SK-N-SH (cell line): ENCODE results near the gene AHCYL1. TPM values are rescaled to one million over a fixed set of nuclear protein-coding genes. Genes with fewer than 3 reads are reported as not detected.
A peak's percentile ranks its signal among the peaks of the same experiment; 100 is the strongest.

Experiments
- CTCF ChIA-PET: fragments of 300-600, 350-600 bp; formaldehyde crosslinking; extraction: SDS; loops from one replicate; lab custom pipeline; 2021; lab: Yijun Ruan, JAX
- POLR2A ChIA-PET: fragments of 350-600 bp; sonication (Branson Sonifier 250); formaldehyde crosslinking; extraction: SDS; loops from one replicate; lab custom pipeline; 2020; ENCODE audit warnings: antibody characterized with exemption, inconsistent platforms; lab: Yijun Ruan, JAX
- DNase-seq: peaks from one replicate; pipeline ENCODE4 v3.0.0; 2012
- H2AFZ ChIP-seq: fragments of 200-600 bp; sonication (generic); 2 replicates; pipeline ENCODE4 v1.8.1; 2016; ENCODE audit warnings: antibody characterized with exemption, mild to moderate bottlenecking, low read depth
- H3F3A ChIP-seq: fragments of 200-600 bp; sonication (generic); replicated peaks from 2 replicates; pipeline ENCODE3; 2016; ENCODE audit warnings: antibody characterized with exemption, mild to moderate bottlenecking; ENCODE audit not compliant: insufficient read depth
- H3K27ac ChIP-seq, 2 experiments: fragments of 200-500 bp in 1 of 2; fragments of 200-600 bp in 1 of 2; sonication (Bioruptor generic) in 1 of 2; sonication (generic), shearing (Covaris generic) in 1 of 2; 2 replicates each; pipeline versions ENCODE4 v1.5.1 to v1.6.1; 2014 to 2016; ENCODE audit warnings: low read depth in 2 of 2, inconsistent platforms in 1 of 2, low read length in 1 of 2, mild to moderate bottlenecking in 1 of 2, mixed read lengths in 1 of 2
- H3K27me3 ChIP-seq: fragments of 200-600 bp; sonication (generic), shearing (Covaris generic); 2 replicates; pipeline ENCODE4 v1.6.1; 2016; ENCODE audit warnings: mixed run types; ENCODE audit not compliant: insufficient read depth
- H3K36me3 ChIP-seq, 2 experiments: fragments of 200-500 bp in 1 of 2; fragments of 200-600 bp in 1 of 2; sonication (Bioruptor generic) in 1 of 2; sonication (generic) in 1 of 2; replicated peaks in 1 of 2; 2 replicates each; pipeline versions ENCODE3 to v1.5.1; 2014 to 2016; ENCODE audit warnings: low read length in 1 of 2, mild to moderate bottlenecking in 1 of 2; ENCODE audit not compliant: insufficient read depth in 2 of 2, control insufficient read depth in 1 of 2
- H3K4me1 ChIP-seq, 2 experiments: fragments of 200-500 bp in 1 of 2; fragments of 200-600 bp in 1 of 2; sonication (Bioruptor generic) in 1 of 2; sonication (generic), shearing (Covaris generic) in 1 of 2; 2 replicates each; pipeline versions ENCODE4 v1.5.1 to v1.6.1; 2014 to 2016; ENCODE audit warnings: low read depth in 1 of 2, low read length in 1 of 2, mixed run types in 1 of 2; ENCODE audit not compliant: insufficient read depth in 2 of 2, control insufficient read depth in 1 of 2
- H3K4me2 ChIP-seq: fragments of 200-600 bp; sonication (generic), shearing (Covaris generic); 2 replicates; pipeline ENCODE4 v1.6.1; 2017; ENCODE audit warnings: mixed run types
- H3K4me3 ChIP-seq, 2 experiments: fragments of 200-500 bp in 1 of 2; fragments of 200-600 bp in 1 of 2; sonication (Bioruptor generic) in 1 of 2; sonication (generic), shearing (Covaris generic) in 1 of 2; 2 replicates each; pipeline versions ENCODE4 v1.5.1 to v1.8.1; 2014 to 2016; ENCODE audit warnings: low read depth in 2 of 2, inconsistent platforms in 1 of 2, low read length in 1 of 2, mild to moderate bottlenecking in 1 of 2, mixed read lengths in 1 of 2, moderate library complexity in 1 of 2
- H3K79me2 ChIP-seq: fragments of 200-600 bp; sonication (generic); 2 replicates; pipeline ENCODE4 v1.8.1; 2017; ENCODE audit warnings: mild to moderate bottlenecking; ENCODE audit not compliant: insufficient read depth
- H3K9ac ChIP-seq: fragments of 200-600 bp; sonication (generic); 2 replicates; pipeline ENCODE4 v1.6.1; 2017; ENCODE audit warnings: mixed run types
- H3K9me2 ChIP-seq: fragments of 200-600 bp; sonication (generic); 2 replicates; pipeline ENCODE4 v1.6.1; 2017; ENCODE audit warnings: mixed run types
- H3K9me3 ChIP-seq: fragments of 200-600 bp; sonication (generic); 2 replicates; pipeline ENCODE4 v1.6.1; 2017; ENCODE audit warnings: mixed run types, mild to moderate bottlenecking, moderate library complexity
- H4K20me1 ChIP-seq: fragments of 200-600 bp; sonication (generic); 2 replicates; pipeline ENCODE4 v1.6.1; 2017; ENCODE audit warnings: mild to moderate bottlenecking, mixed run types; ENCODE audit not compliant: insufficient read depth
- CHD2 ChIP-seq: fragments of 150-350 bp; IDR thresholded peaks from 2 replicates; pipeline ENCODE4 v1.6.1; 2018; ENCODE audit warnings: low read length; ENCODE audit not compliant: partially characterized antibody
- ELF1 ChIP-seq: IDR thresholded peaks from 2 replicates; pipeline ENCODE4 v1.4.0; 2012
- EP300 ChIP-seq, 2 experiments: IDR thresholded peaks; 2 replicates each; pipeline versions ENCODE4 v1.4.0 to v1.6.1; 2012; ENCODE audit warnings: borderline replicate concordance in 1 of 2, low read depth in 1 of 2, low read length in 1 of 2
- EZH2phosphoT487 ChIP-seq: fragments of 200-600 bp; sonication (generic); IDR thresholded peaks from 2 replicates; pipeline ENCODE4 v1.6.1; 2017; ENCODE audit warnings: low read depth, mixed run types, mild to moderate bottlenecking, antibody characterized with exemption, moderate library complexity, borderline replicate concordance
- FOSL2 ChIP-seq: IDR thresholded peaks from 2 replicates; pipeline ENCODE4 v1.4.0; 2012; ENCODE audit warnings: low read depth, mild to moderate bottlenecking, moderate library complexity, borderline replicate concordance
- FOXM1 ChIP-seq: IDR thresholded peaks from 2 replicates; pipeline ENCODE4 v1.4.0; 2012; ENCODE audit warnings: low read depth, mild to moderate bottlenecking
- MXI1 ChIP-seq: IDR thresholded peaks from 2 replicates; pipeline ENCODE4 v1.6.1; 2012; ENCODE audit warnings: mild to moderate bottlenecking, low read depth, low read length, improper control_type of control experiment
- NRF1 ChIP-seq: IDR thresholded peaks from 2 replicates; pipeline ENCODE4 v1.6.1; 2012; ENCODE audit warnings: low read depth, mild to moderate bottlenecking, low read length
- POLR2AphosphoS5 ChIP-seq: IDR thresholded peaks from 2 replicates; pipeline ENCODE4 v1.6.1; 2012; ENCODE audit warnings: low read depth, low read length
- RAD21 ChIP-seq: IDR thresholded peaks from 2 replicates; pipeline ENCODE4 v1.6.1; 2012; ENCODE audit warnings: mild to moderate bottlenecking, low read length
- RXRA ChIP-seq: IDR thresholded peaks from 2 replicates; pipeline ENCODE4 v1.4.0; 2012; ENCODE audit warnings: low read depth, mild to moderate bottlenecking, borderline replicate concordance
- SIN3A ChIP-seq: IDR thresholded peaks from 2 replicates; pipeline ENCODE4 v1.6.1; 2012; ENCODE audit warnings: low read depth, mild to moderate bottlenecking, low read length, moderate library complexity, borderline replicate concordance
- TEAD4 ChIP-seq: IDR thresholded peaks from 2 replicates; pipeline ENCODE4 v1.4.0; 2012; ENCODE audit warnings: mild to moderate bottlenecking, borderline replicate concordance; ENCODE audit not compliant: insufficient read depth
- YY1 ChIP-seq: IDR thresholded peaks from 2 replicates; pipeline ENCODE4 v1.4.0; 2012; ENCODE audit warnings: low read depth, mild to moderate bottlenecking
- WGBS: methylation state at CpG from one replicate; pipeline ENCODE4 v1.1.6; 2017; ENCODE audit warnings: low lambda C conversion rate; 5-methylcytosine and 5-hydroxymethylcytosine counted together
- polyA plus RNA-seq, 3 experiments: library from polyadenylated mRNA; depleted of rRNA; stranded (reverse); fragments of >200 nt; gene quantifications; 2 replicates each; pipeline ENCODE4 v1.2.3, GENCODE V29; 2012
- TF ChIP-seq, protein P1 (sequence below): fragments of 200-600 bp; sonication (generic); IDR thresholded peaks from 2 replicates; pipeline ENCODE4 v1.6.1; 2017; ENCODE audit warnings: antibody characterized with exemption, mild to moderate bottlenecking, moderate library complexity
- TF ChIP-seq, protein P2 (sequence below): fragments of 150-350 bp; IDR thresholded peaks from 2 replicates; pipeline ENCODE4 v1.6.1; 2016; ENCODE audit warnings: mild to moderate bottlenecking, low read depth, low read length

AHCYL1 gene
- polyA plus RNA-seq, 1 of the 3 experiments (the other 2 are of a cell fraction) = 39.7 TPM

DNA sequence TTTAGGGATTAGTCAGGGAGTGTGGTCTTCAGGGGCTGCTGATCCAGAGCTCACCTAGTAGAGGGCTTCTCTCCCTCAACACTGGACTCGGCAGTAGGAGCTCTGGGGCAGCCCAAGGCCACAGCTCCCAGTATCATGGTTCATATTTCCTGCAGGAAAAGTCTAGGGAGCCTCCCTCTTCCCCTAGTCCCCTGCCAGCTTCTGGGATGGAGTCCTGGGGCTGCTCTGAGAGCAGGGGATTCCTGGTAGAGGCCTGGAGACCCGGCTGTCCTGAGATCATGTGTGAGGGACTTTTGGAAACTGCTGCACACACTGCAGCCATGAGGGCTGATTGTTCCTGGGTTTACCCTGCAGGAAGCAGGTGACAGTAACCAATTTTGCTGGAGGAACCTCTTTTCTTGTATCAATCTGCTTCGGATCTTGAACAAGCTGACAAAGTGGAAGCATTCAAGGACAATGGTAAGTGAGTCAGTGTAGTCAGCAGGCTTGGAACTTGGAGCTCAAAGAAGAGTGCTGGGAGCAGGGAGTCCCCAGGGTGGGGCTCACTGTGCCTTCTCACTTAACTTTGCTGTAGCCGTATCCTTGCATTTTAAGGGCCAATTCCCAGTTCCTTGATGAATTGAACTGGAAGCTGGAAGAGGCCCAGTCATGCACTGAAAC, 66.2 kb downstream of the AHCYL1 start:
- H3K4me1 ChIP-seq = peaks cover 29 to 56% of the 10 kb centered on the region in 2 experiments
- TF ChIP-seq EP300 (IDR thresholded peaks at IDR 0.05; ENCODE audit: borderline replicate concordance in 1 of 2, low read depth in 1 of 2, low read length in 1 of 2) (no peak), RAD21 (no peak), ELF1 (no peak), SIN3A (no peak), FOSL2 (no peak), CHD2 (no peak), NRF1 (no peak), POLR2AphosphoS5 (no peak), FOXM1 (no peak), RXRA (no peak), YY1 (no peak), MXI1 (no peak), TEAD4 (no peak), EZH2phosphoT487 (no peak)
- TF ChIP-seq, protein P1, sequence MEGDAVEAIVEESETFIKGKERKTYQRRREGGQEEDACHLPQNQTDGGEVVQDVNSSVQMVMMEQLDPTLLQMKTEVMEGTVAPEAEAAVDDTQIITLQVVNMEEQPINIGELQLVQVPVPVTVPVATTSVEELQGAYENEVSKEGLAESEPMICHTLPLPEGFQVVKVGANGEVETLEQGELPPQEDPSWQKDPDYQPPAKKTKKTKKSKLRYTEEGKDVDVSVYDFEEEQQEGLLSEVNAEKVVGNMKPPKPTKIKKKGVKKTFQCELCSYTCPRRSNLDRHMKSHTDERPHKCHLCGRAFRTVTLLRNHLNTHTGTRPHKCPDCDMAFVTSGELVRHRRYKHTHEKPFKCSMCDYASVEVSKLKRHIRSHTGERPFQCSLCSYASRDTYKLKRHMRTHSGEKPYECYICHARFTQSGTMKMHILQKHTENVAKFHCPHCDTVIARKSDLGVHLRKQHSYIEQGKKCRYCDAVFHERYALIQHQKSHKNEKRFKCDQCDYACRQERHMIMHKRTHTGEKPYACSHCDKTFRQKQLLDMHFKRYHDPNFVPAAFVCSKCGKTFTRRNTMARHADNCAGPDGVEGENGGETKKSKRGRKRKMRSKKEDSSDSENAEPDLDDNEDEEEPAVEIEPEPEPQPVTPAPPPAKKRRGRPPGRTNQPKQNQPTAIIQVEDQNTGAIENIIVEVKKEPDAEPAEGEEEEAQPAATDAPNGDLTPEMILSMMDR = no peak
- TF ChIP-seq, protein P2, sequence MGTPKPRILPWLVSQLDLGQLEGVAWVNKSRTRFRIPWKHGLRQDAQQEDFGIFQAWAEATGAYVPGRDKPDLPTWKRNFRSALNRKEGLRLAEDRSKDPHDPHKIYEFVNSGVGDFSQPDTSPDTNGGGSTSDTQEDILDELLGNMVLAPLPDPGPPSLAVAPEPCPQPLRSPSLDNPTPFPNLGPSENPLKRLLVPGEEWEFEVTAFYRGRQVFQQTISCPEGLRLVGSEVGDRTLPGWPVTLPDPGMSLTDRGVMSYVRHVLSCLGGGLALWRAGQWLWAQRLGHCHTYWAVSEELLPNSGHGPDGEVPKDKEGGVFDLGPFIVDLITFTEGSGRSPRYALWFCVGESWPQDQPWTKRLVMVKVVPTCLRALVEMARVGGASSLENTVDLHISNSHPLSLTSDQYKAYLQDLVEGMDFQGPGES = no peak
- TF ChIP-seq, all 33 proteins: peak for 0
- peak overlapping the region; percentile 12 to 91 for H3K27ac ChIP-seq
- DNase-seq = no peak
- H4K20me1 ChIP-seq = no peaks in the 10 kb centered on the region
- H3K4me3 ChIP-seq = no peak overlapping the region
- H2AFZ ChIP-seq = no peak overlapping the region
- no peaks in the 10 kb centered on the region for H3K9me3 ChIP-seq
- ChIA-PET POLR2A (interaction anchor here (0.8 to 2.2 kb wide), 8 partner anchors 9 to 57 kb away, joined by 3 to 16 read pairs (median 4); partner anchors contain the start of gene STRIP1), CTCF (interaction anchor here (0.6 to 42.0 kb wide), 19 partner anchors 10 to 288 kb away, joined by 3 to 1768 read pairs (median 6); partner anchors contain the start of genes AHCYL1, KCNC4, RBM15 and STRIP1)
- H3F3A ChIP-seq = peaks cover 19% of the 10 kb centered on the region
- no peaks in the 10 kb centered on the region for H3K9me2 ChIP-seq
- no peaks in the 10 kb centered on the region; the same call in 1 of the 2 replicates for H3K79me2 ChIP-seq
- H3K4me2 ChIP-seq = peak overlapping the region; percentile 20; the same call in 1 of the 2 replicates
- H3K36me3 ChIP-seq = peaks cover 58 to 89% of the 10 kb centered on the region in 2 experiments
- no peaks in the 10 kb centered on the region for H3K27me3 ChIP-seq
- 73% methylated on average over 4 of the region's 4 CpGs for WGBS
- no peak overlapping the region for H3K9ac ChIP-seq
